Measurements from ENCODE around the gene RNF217.

The RNF217 gene

DNA sequence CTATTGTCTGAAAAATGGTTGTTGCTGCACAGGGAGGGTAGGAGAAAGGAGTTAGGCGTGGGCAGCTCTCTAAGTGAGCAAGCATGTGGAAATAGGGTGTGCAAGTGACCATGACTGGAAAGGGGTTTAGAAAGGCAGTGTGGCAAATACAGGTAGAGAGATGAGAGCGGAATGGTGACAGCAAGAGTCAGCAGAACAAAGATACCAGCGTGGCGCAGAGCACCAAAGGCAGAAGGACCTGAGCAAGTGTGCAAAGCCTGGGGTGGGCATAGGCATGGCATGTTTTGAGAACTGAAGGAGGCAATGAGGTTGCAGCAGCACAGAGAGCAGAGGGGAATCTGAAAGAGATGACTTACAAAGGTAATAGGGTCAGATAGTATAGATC, 17.0 kb downstream of the RNF217 start:
- H3K4me3 ChIP-seq (replicated peaks; ENCODE audit: low read depth, low read length) = no peak overlapping the region
- TF ChIP-seq, protein P1, sequence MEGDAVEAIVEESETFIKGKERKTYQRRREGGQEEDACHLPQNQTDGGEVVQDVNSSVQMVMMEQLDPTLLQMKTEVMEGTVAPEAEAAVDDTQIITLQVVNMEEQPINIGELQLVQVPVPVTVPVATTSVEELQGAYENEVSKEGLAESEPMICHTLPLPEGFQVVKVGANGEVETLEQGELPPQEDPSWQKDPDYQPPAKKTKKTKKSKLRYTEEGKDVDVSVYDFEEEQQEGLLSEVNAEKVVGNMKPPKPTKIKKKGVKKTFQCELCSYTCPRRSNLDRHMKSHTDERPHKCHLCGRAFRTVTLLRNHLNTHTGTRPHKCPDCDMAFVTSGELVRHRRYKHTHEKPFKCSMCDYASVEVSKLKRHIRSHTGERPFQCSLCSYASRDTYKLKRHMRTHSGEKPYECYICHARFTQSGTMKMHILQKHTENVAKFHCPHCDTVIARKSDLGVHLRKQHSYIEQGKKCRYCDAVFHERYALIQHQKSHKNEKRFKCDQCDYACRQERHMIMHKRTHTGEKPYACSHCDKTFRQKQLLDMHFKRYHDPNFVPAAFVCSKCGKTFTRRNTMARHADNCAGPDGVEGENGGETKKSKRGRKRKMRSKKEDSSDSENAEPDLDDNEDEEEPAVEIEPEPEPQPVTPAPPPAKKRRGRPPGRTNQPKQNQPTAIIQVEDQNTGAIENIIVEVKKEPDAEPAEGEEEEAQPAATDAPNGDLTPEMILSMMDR (IDR thresholded peaks at IDR 0.05; ENCODE audit: low read length, missing control alignments) = no peak
- no peak for DNase-seq (ENCODE audit: low read depth)

DNA sequence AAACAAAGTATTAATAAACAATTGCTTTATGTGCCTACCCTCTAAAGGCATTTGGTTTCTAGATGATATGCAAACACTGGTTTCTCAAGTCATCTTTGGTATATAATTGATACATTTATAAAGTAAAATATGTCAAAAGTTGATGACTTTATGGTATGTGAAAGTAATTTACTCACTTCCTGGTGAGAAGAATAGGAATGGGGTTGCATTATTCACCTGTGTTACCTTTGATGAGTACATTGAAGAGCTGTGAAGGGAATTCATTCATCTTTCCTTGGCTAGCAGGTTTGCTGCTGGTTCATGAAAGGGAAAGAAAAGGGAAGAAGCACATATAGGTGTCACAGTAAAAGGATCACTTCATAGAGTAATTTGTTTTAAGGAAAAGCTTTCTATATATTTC, 20.4 kb downstream of the RNF217 start:
- TF ChIP-seq, protein P1 (IDR thresholded peaks at IDR 0.05; ENCODE audit: low read length, missing control alignments) = no peak
- no peak overlapping the region for H3K4me3 ChIP-seq (replicated peaks; ENCODE audit: low read depth, low read length)
- DNase-seq (ENCODE audit: low read depth) = no peak

DNA sequence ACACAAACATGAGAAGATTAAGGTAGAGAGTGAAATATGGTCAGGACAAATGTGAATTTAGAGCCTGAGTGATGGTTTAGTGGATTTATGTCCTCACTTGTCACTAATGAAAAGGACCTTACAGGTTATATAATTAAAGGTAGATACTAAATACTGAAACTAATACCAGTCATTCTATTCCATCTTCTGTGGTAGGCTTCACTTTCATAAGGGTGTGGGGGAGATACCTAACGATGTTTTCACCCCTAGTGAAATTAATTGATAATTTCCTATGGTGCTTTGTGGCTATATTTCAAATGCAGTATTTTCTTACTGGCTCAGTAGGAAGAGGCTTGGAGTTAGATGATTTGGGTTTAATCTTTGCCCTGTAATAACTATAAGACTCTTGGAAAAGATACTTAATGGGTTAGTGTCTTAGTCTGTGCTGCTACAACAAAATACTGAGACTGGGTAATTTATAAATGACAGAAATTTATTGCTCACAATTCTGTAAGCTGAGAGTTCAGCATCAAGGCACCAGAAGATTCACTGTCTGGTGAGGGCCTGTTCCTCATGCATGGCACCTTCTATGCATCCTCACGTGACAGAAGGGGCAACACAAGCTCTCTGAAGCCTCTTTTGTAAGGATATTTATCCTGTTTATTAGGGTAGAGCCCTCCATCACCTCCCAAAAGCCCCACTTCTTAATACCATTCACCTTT, 21.3 kb downstream of the RNF217 start:
- DNase-seq (ENCODE audit: low read depth) = no peak
- TF ChIP-seq, protein P1 (IDR thresholded peaks at IDR 0.05; ENCODE audit: low read length, missing control alignments) = no peak

DNA sequence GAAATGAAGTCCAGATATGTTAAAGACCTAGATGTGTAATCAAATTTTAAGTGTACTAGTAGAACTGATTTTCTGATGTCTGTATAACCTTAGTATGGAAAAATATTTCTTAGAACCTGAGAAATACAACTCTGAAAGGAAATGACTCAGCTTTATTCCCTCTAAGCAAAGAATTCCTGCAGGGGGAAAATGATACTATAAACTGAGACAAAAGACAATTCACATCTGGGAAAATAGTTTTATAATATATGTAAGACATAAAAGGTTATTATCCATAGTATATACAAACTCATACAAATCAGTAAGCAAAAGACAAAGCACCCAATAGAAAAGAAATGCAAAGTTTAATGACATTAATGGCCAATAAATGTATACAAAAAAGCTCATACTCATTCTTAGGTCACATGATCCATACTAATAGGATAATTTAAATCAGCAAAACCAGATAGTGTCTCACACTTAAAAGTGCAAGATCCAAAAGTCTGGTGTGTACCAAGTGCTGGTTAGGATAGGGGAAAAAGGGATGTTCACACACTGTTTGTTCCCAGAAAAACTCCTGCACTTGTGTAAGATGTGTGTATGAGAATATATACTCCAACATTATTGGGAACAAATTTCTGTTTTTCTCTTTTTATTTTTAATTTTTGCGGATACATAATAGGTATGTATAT, 22.6 kb downstream of the RNF217 start:
- TF ChIP-seq, protein P1 (IDR thresholded peaks at IDR 0.05; ENCODE audit: low read length, missing control alignments) = no peak
- no peak overlapping the region for H3K4me3 ChIP-seq (replicated peaks; ENCODE audit: low read depth, low read length)
- peak; percentile 56 for DNase-seq (ENCODE audit: low read depth)

More for the DNA sequence above, 21.3 kb downstream of the RNF217 start:
- H3K4me3 ChIP-seq (replicated peaks; ENCODE audit: low read depth, low read length) = no peak overlapping the region

DNA sequence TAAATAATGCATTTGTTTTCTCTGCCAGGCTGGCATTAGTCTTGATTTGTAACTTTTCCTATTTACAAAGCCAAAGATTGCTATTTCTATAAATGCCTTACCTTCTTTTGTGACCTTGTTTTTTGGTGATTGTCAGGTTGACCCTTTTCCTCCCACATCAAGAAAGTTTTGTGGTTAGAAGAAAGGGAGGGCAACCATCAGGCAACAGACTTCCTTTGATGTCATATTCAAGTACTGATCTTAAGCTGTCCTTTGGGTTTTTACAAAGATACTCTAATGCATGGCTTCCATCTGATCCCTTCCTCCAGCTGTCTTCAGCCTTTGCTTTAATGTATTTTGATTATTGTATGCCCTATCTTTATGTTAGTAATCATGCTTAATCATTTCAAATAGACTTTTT, 23.9 kb downstream of the RNF217 start:
- TF ChIP-seq, protein P1 (IDR thresholded peaks at IDR 0.05; ENCODE audit: low read length, missing control alignments) = no peak
- H3K4me3 ChIP-seq (replicated peaks; ENCODE audit: low read depth, low read length) = no peak overlapping the region
- DNase-seq (ENCODE audit: low read depth) = no peak

DNA sequence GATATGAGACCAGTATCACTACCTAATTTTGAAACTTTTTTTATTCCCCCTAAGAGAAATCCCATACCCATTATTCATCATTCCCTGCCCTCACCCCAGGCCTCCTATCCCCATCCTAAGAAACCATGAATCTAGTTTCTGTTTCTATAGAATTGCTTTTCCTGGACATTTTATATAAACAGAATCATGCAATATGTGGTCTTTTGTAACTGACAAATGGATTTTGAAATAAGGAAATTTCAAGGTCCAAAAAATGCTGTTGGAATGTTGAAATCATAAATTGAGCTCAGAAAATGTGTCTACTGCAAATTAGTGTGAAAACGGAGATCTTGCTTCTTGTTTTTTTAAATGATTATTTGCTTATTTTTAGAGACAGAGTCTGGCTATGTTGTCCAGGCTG, 25.1 kb downstream of the RNF217 start:
- H3K4me3 ChIP-seq (replicated peaks; ENCODE audit: low read depth, low read length) = no peak overlapping the region
- DNase-seq (ENCODE audit: low read depth) = no peak
- TF ChIP-seq, protein P1 (IDR thresholded peaks at IDR 0.05; ENCODE audit: low read length, missing control alignments) = no peak

Measured in fibroblast of pulmonary artery (primary cell).